AG04450 (cell line): ENCODE measurements around the gene MICAL1. TPM values are rescaled to one million over a fixed set of nuclear protein-coding genes. Genes with fewer than 3 reads are reported as not detected.

Source experiments
- CTCF ChIA-PET: fragments of 300-600, 350-600 bp; formaldehyde crosslinking; extraction: SDS; loops from one replicate; lab custom pipeline; 2022; ENCODE audit warnings: antibody characterized with exemption, inconsistent platforms; lab: Charles Lee
- POLR2A ChIA-PET: fragments of 350-600 bp; formaldehyde crosslinking; extraction: SDS; loops from one replicate; lab custom pipeline; 2021; ENCODE audit warnings: antibody characterized with exemption, inconsistent platforms; lab: Yijun Ruan, JAX
- DNase-seq: peaks from one replicate; pipeline ENCODE4 v3.0.0-alpha.2; 2011; ENCODE audit warnings: low read depth, low spot score
- H3K27ac ChIP-seq: one replicate; pipeline ENCODE4 v1.5.1; 2012; ENCODE audit warnings: low read depth, low read length, control low read depth
- H3K27me3 ChIP-seq: one replicate; pipeline ENCODE4 v1.6.0; 2012; ENCODE audit warnings: low read length; ENCODE audit not compliant: control insufficient read depth, insufficient read depth
- H3K4me3 ChIP-seq: 2 replicates; pipeline ENCODE4 v1.5.1; 2011; ENCODE audit warnings: mild to moderate bottlenecking, low read depth, low read length, control low read depth
- H3K9me3 ChIP-seq: 2 replicates; pipeline ENCODE4 v1.5.1; 2012; ENCODE audit warnings: low read length; ENCODE audit not compliant: control insufficient read depth, insufficient read depth
- polyA plus RNA-seq: library from polyadenylated mRNA; depleted of rRNA; stranded (reverse); fragments of >200 nt; gene quantifications from 2 replicates; pipeline ENCODE4 v1.2.3, GENCODE V29; 2011
- TF ChIP-seq, protein P1 (sequence below): IDR thresholded peaks from 2 replicates; pipeline ENCODE4 v1.5.1; 2011; ENCODE audit warnings: low read depth, low read length, control low read depth, inconsistent platforms

MICAL1 gene
- polyA plus RNA-seq, 1 experiment: 40.9 TPM

DNA sequence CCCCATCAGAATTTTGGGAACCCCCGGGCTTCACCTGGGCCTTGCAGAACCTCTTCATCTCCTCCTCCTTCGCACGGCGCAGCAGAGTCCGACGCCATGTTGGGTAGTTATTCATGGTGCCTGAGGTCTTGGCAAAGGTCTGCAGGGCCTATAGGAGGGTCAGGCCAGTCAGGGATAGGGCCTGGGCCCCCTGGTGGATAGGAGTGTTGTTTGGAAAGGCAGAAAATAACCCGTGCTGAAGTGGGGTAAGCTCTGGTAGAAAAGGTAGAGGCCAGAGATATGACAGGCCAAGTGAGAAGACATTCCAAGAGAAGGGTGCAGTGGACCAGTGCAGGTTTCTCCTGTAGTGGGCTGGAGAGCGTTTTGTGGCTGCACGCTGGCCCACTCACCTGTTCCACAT is 10.2 kb downstream of the MICAL1 start:
- H3K27ac ChIP-seq: no peak overlapping the region
- ChIA-PET CTCF (no interaction called here), POLR2A (no interaction called here)
- H3K4me3 ChIP-seq: no peak overlapping the region
- DNase-seq: no peak
- H3K27me3 ChIP-seq: no peaks in the 10 kb centered on the region
- TF ChIP-seq, protein P1, sequence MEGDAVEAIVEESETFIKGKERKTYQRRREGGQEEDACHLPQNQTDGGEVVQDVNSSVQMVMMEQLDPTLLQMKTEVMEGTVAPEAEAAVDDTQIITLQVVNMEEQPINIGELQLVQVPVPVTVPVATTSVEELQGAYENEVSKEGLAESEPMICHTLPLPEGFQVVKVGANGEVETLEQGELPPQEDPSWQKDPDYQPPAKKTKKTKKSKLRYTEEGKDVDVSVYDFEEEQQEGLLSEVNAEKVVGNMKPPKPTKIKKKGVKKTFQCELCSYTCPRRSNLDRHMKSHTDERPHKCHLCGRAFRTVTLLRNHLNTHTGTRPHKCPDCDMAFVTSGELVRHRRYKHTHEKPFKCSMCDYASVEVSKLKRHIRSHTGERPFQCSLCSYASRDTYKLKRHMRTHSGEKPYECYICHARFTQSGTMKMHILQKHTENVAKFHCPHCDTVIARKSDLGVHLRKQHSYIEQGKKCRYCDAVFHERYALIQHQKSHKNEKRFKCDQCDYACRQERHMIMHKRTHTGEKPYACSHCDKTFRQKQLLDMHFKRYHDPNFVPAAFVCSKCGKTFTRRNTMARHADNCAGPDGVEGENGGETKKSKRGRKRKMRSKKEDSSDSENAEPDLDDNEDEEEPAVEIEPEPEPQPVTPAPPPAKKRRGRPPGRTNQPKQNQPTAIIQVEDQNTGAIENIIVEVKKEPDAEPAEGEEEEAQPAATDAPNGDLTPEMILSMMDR: no peak
- H3K9me3 ChIP-seq: no peaks in the 10 kb centered on the region; the same call in 1 of the 2 replicates

DNA sequence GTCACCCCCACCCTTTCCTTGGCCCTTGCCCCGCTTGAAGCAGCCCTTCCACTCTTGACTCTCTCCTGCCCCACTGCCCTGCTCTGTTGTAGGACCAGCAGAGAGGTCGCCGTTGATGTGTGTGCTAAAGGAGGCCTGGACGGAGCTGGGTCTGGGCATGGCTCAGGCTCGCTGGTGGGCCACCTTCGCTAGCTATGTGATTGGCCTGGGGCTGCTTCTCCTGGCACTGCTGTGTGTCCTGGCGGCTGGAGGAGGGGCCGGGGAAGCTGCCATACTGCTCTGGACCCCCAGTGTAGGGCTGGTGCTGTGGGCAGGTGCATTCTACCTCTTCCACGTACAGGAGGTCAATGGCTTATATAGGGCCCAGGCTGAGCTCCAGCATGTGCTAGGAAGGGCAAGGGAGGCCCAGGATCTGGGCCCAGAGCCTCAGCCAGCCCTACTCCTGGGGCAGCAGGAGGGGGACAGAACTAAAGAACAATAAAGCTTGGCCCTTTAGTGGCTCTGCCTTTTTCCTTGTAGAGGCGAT is 12.1 kb downstream of the MICAL1 start:
- Histone ChIP-seq H3K9me3 (no peaks in the 10 kb centered on the region; the same call in 1 of the 2 replicates), H3K4me3 (no peak overlapping the region), H3K27me3 (no peaks in the 10 kb centered on the region), H3K27ac (no peak overlapping the region)
- TF ChIP-seq, protein P1: no peak
- CTCF ChIA-PET: no interaction called here
- POLR2A ChIA-PET: interaction anchor here (1.1 to 1.2 kb wide), 2 partner anchors 11 to 13 kb away, joined by 3 to 4 read pairs; partner anchors contain the start of gene MICAL1
- DNase-seq: no peak

DNA sequence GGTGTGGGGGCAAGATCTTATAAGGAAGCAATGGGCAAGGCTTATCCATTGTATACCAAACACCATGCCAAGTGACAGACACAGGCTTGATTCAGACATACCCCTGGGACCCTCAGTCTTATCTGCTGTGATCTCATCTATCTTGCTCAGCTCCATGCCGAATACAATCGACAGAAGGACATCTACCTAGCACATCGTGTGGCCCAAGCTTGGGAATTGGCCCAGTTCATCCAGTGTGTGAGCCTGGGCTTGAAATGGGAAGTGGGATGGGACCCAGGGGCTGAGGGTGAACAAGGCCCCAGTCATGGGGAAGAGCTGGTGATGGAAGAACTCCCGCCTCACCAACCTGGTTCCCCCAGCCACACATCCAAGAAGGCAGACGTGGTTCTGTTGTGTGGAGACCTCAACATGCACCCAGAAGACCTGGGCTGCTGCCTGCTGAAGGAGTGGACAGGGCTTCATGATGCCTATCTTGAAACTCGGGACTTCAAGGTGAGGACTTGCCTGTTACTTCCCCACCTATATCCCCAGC is 13.1 kb downstream of the MICAL1 start:
- no peak for DNase-seq
- ChIA-PET CTCF (interaction anchor here (1.6 kb wide), 1 partner anchor 255 kb away, joined by 5 read pairs; no protein-coding TSS in a partner anchor), POLR2A (interaction anchor here (0.7 to 1.2 kb wide), 3 partner anchors 12 to 348 kb away, joined by 3 to 4 read pairs (median 3); partner anchors contain the start of genes MICAL1 and SESN1)
- H3K4me3 ChIP-seq: no peak overlapping the region
- H3K9me3 ChIP-seq: no peaks in the 10 kb centered on the region; the same call in 1 of the 2 replicates
- no peaks in the 10 kb centered on the region for H3K27me3 ChIP-seq
- TF ChIP-seq, protein P1: no peak
- no peak overlapping the region for H3K27ac ChIP-seq

GRCh38 chr6:109441069-109441816 is 14.3 kb downstream of the MICAL1 start:
- Histone ChIP-seq H3K9me3 (no peaks in the 10 kb centered on the region; the same call in 1 of the 2 replicates), H3K4me3 (peak overlapping the region; percentile 83), H3K27me3 (no peaks in the 10 kb centered on the region), H3K27ac (peak overlapping the region; percentile 79)
- CTCF ChIA-PET: interaction anchor here (0.6 to 1.8 kb wide), 9 partner anchors 11 to 334 kb away, joined by 3 to 6 read pairs (median 4); partner anchors contain the start of gene MICAL1
- TF ChIP-seq, protein P1: peak; percentile 16; the same call in 1 of the 2 replicates
- POLR2A ChIA-PET: interaction anchor here (0.9 to 1.4 kb wide), 8 partner anchors 9 to 346 kb away, joined by 3 to 16 read pairs (median 4); partner anchors contain the start of genes CD164, CEP57L1, MICAL1 and SESN1
- no peak for DNase-seq
